GM12878 (cell line): ENCODE data around the gene HK2. TPM values are rescaled to one million over a fixed set of nuclear protein-coding genes. Genes with fewer than 3 reads are reported as not detected.

ENCODE experiments used
- ATAC-seq: fragments of 200-7000 bp; cut with Tn5 transposase; 3 replicates; pipeline ENCODE4 v1.9.1; 2020; ENCODE audit warnings: mild to moderate bottlenecking, moderate library complexity
- BruUV-seq: library from RNA; stranded (reverse); fragments of 400-500 nt; replicated peaks from 2 replicates; lab custom pipeline; 2021; lab: Mats Ljungman, UMichigan
- CTCF ChIA-PET: fragments of 300-600 bp; sonication (Branson Sonifier 250); formaldehyde crosslinking; extraction: SDS; loops from one replicate; lab custom pipeline; 2021; ENCODE audit warnings: inconsistent platforms; lab: Yijun Ruan, JAX
- POLR2A ChIA-PET: fragments of 350-600 bp; formaldehyde crosslinking; extraction: SDS; loops from one replicate; lab custom pipeline; 2021; ENCODE audit warnings: inconsistent platforms; lab: Charles Lee
- RAD21 ChIA-PET: fragments of 300-600 bp; sonication (Branson Sonifier 250); formaldehyde crosslinking; loops from one replicate; lab custom pipeline; 2023; ENCODE audit warnings: antibody characterized with exemption; ENCODE audit not compliant: unreplicated experiment; lab: Charles Lee
- SMC1A ChIA-PET: fragments of 300-600 bp; sonication (Branson Sonifier 250); formaldehyde crosslinking; loops from one replicate; lab custom pipeline; 2023; ENCODE audit not compliant: unreplicated experiment, uncharacterized antibody; lab: Charles Lee
- DNase-seq: peaks from one replicate; pipeline ENCODE4 v3.0.0-alpha.2; 2011; ENCODE audit warnings: low read depth, low spot score
- FAIRE-seq: peaks from 3 replicates; lab custom pipeline; 2011; peaks lifted over from hg19 to GRCh38; lab: Jason Lieb, UNC
- H2AFZ ChIP-seq: 2 replicates; pipeline ENCODE4 v1.6.0; 2011; ENCODE audit warnings: low read depth, low read length, control low read depth; ENCODE audit not compliant: control insufficient read depth
- H3K27ac ChIP-seq: 2 replicates; pipeline ENCODE4 v1.5.1; 2011; ENCODE audit warnings: control low read depth; ENCODE audit not compliant: control insufficient read depth, insufficient read depth
- H3K27me3 ChIP-seq, 2 experiments: replicated peaks in 1 of 2; 2 replicates each; pipeline versions ENCODE4 v1.6.0 to v1.6.1; 2011; ENCODE audit warnings: low read length in 1 of 2; ENCODE audit not compliant: control insufficient read depth in 2 of 2, insufficient read depth in 2 of 2
- H3K36me3 ChIP-seq, 2 experiments: 2 replicates each; pipeline ENCODE4 v1.5.1; 2011; ENCODE audit warnings: low read length in 1 of 2; ENCODE audit not compliant: control insufficient read depth in 2 of 2, insufficient read depth in 2 of 2
- H3K4me1 ChIP-seq: 2 replicates; pipeline ENCODE4 v1.6.1; 2011; ENCODE audit warnings: mild to moderate bottlenecking, low read length, moderate library complexity, mixed read lengths; ENCODE audit not compliant: control insufficient read depth, insufficient read depth
- H3K4me2 ChIP-seq: 2 replicates; pipeline ENCODE4 v1.6.0; 2011; ENCODE audit warnings: control low read depth; ENCODE audit not compliant: control insufficient read depth, insufficient read depth
- H3K4me3 ChIP-seq: fragments of 200-600 bp; sonication (generic); 2 replicates; pipeline ENCODE4 v1.5.1; 2016
- H3K79me2 ChIP-seq: 2 replicates; pipeline ENCODE4 v1.6.0; 2011; ENCODE audit warnings: low read length; ENCODE audit not compliant: control insufficient read depth, insufficient read depth
- H3K9ac ChIP-seq: 2 replicates; pipeline ENCODE4 v1.8.0; 2011; ENCODE audit warnings: low read length, control low read depth, mixed read lengths; ENCODE audit not compliant: control insufficient read depth, insufficient read depth
- H3K9me3 ChIP-seq: replicated peaks from 3 replicates; pipeline ENCODE4 v1.5.1; 2011; ENCODE audit warnings: mild to moderate bottlenecking, low read length; ENCODE audit not compliant: control insufficient read depth, insufficient read depth
- H4K20me1 ChIP-seq: 2 replicates; pipeline ENCODE4 v1.6.0; 2011; ENCODE audit not compliant: control insufficient read depth, insufficient read depth
- ATF3 ChIP-seq: IDR thresholded peaks from 2 replicates; pipeline ENCODE4 v1.6.1; 2011; ENCODE audit warnings: low read depth, mild to moderate bottlenecking, low read length, moderate library complexity, borderline replicate concordance; ENCODE audit errors: extremely low read depth
- BCLAF1 ChIP-seq: fragments of 450-650 bp; IDR thresholded peaks from 2 replicates; pipeline ENCODE4 v1.6.1; 2017; ENCODE audit warnings: antibody characterized with exemption, mild to moderate bottlenecking, moderate library complexity
- CEBPZ ChIP-seq: fragments of 150-350 bp; IDR thresholded peaks from 2 replicates; pipeline ENCODE4 v1.6.1; 2016; ENCODE audit warnings: low read depth, low read length
- EP300 ChIP-seq, 2 experiments: fragments of 150-350 bp in 1 of 2; IDR thresholded peaks; 2 replicates each; pipeline ENCODE4 v1.6.1; 2011 to 2012; ENCODE audit warnings: low read depth in 2 of 2, low read length in 2 of 2, borderline replicate concordance in 1 of 2, improper control_type of control experiment in 1 of 2, inconsistent platforms in 1 of 2; ENCODE audit not compliant: control insufficient read depth in 1 of 2
- MTA2 ChIP-seq: fragments of 450-650 bp; IDR thresholded peaks from 2 replicates; pipeline ENCODE4 v1.6.1; 2016; ENCODE audit warnings: low read depth, mild to moderate bottlenecking, moderate library complexity
- NR2C2 ChIP-seq: IDR thresholded peaks from 2 replicates; pipeline ENCODE4 v1.6.1; 2011; ENCODE audit warnings: borderline replicate concordance, low read depth; ENCODE audit not compliant: control insufficient read depth, insufficient read length
- POLR2A ChIP-seq: IDR thresholded peaks from 2 replicates; pipeline ENCODE4 v1.6.1; 2011; ENCODE audit warnings: low read depth, mild to moderate bottlenecking, low read length
- SMAD1 ChIP-seq: fragments of 450-650 bp; IDR thresholded peaks from 2 replicates; pipeline ENCODE4 v1.6.1; 2018; ENCODE audit warnings: mild to moderate bottlenecking, low read depth; ENCODE audit not compliant: partially characterized antibody
- TAF1 ChIP-seq: IDR thresholded peaks from 2 replicates; pipeline ENCODE4 v1.6.1; 2011; ENCODE audit warnings: mild to moderate bottlenecking, low read depth, low read length, borderline replicate concordance
- USF1 ChIP-seq: IDR thresholded peaks from 2 replicates; pipeline ENCODE4 v1.6.1; 2011; ENCODE audit warnings: borderline replicate concordance, low read depth, mild to moderate bottlenecking, moderate library complexity, mixed read lengths, low read length; ENCODE audit not compliant: insufficient read depth; ENCODE audit errors: extremely low read length
- WGBS: methylation state at CpG from one replicate; pipeline ENCODE4 v1.1.6; 2016; ENCODE audit warnings: low lambda C conversion rate; ENCODE audit not compliant: insufficient replicate concordance, insufficient coverage; ENCODE audit errors: missing lambda C conversion rate; 5-methylcytosine and 5-hydroxymethylcytosine counted together
- in situ Hi-C: fragments of 300-500 bp; cut with MboI; formaldehyde crosslinking; loops from 9 replicates; pipeline ENCODE4 v1.14.3; 2018; ENCODE audit warnings: mixed read lengths
- intact Hi-C: fragments of 100-400 bp; cut with micrococcal nuclease; formaldehyde crosslinking; loops from one replicate; pipeline ENCODE4 v1.14.2; 2022; ENCODE audit not compliant: unreplicated experiment
- polyA plus RNA-seq, 11 experiments: library from polyadenylated mRNA; depleted of rRNA in 4 of 11; unstranded in 6 of 11; stranded (reverse) in 5 of 11; fragments of >200 nt; fragmentation: Nextera tagmentation in 4 of 11; fragmentation: Illumina TruSeq in 1 of 11; extraction: Ambion mirVana in 4 of 11; extraction: Trizol in 1 of 11; gene quantifications; 1 replicate in 1 of 11; 2 replicates in 10 of 11; pipeline versions ENCODE4 v1.2.1 to v1.2.3, GENCODE V29; 2011 to 2016; ENCODE audit warnings: inconsistent platforms in 2 of 11, missing spikeins in 2 of 11, low read depth in 1 of 11
- total RNA-seq, 4 experiments: library from RNA; depleted of rRNA in 3 of 4; stranded (reverse); fragments of >200 nt in 3 of 4; fragmentation: Illumina TruSeq in 1 of 4; extraction: Trizol in 1 of 4; gene quantifications; 2 replicates each; pipeline versions ENCODE4 v1.2.1 to v1.2.3, GENCODE V29; 2013 to 2021

The HK2 gene
- total and polyA plus RNA-seq, 10 of the 15 experiments (the other 5 are each of a cell fraction or from before 2014, with no cell fraction given) = 5.0 to 73.1 (median 20.2) TPM

- H3K79me2 ChIP-seq = no peaks in the 10 kb centered on the region
- H3K4me1 ChIP-seq = no peaks in the 10 kb centered on the region
- H3K4me2 ChIP-seq = no peak overlapping the region
- intact Hi-C loops = no loop called here
- H3K36me3 ChIP-seq = no peaks in the 10 kb centered on the region
- SMC1A ChIA-PET = interaction anchor here (1.5 kb wide), 2 partner anchors 9 to 26 kb away, joined by 3 read pairs; no protein-coding TSS in a partner anchor
- DNase-seq (no peak), ATAC-seq (no peak), FAIRE-seq (no peak)
- no TSS peak for BruUV-seq
- RAD21 ChIA-PET = no interaction called here
- in situ Hi-C loops = no loop called here
- WGBS = 56% methylated on average over 3 of the region's 3 CpGs
- no peak overlapping the region for H3K9ac ChIP-seq
- POLR2A ChIA-PET = interaction anchor here (1.0 kb wide), 1 partner anchor 10 kb away, joined by 7 read pairs; no protein-coding TSS in a partner anchor
- CTCF ChIA-PET = interaction anchor here (0.6 to 1.2 kb wide), 2 partner anchors 14 to 17 kb away, joined by 3 to 4 read pairs; no protein-coding TSS in a partner anchor
- H3K9me3 ChIP-seq = no peaks in the 10 kb centered on the region
- no peak overlapping the region for H3K27ac ChIP-seq
- H3K27me3 ChIP-seq = no peaks in the 10 kb centered on the region
- H4K20me1 ChIP-seq = no peaks in the 10 kb centered on the region
- H3K4me3 ChIP-seq = no peak overlapping the region
- no peak overlapping the region for H2AFZ ChIP-seq
- TF ChIP-seq EP300 (IDR thresholded peaks at IDR 0.05; ENCODE audit: borderline replicate concordance in 1 of 2, control insufficient read depth in 1 of 2, low read depth in 2 of 2, low read length in 2 of 2) (no peak), TAF1 (no peak), SMAD1 (no peak), CEBPZ (no peak), MTA2 (no peak), USF1 (no peak), ATF3 (no peak), NR2C2 (no peak), POLR2A (no peak), BCLAF1 (no peak)
Observed at GRCh38 chr2:74822771-74823566, 11.0 kb upstream of the HK2 start.
